Kidney tubule cell (primary cell): Measurements from ENCODE around the gene DCTN4.
A peak's percentile ranks its signal among the peaks of the same experiment; 100 is the strongest.
"Not testable (repeated sequence)": the region's sequence is repeated elsewhere in the genome, so short reads cannot be mapped to it uniquely, and the experiment has no call there.

Source experiments
- DNase-seq: peaks from one replicate; pipeline ENCODE4 v3.0.0-alpha.2; 2018; ENCODE audit warnings: low spot score

Gene DCTN4

GRCh38 chr5:150758531-150759333 is at the start of gene DCTN4:
DCTN4 (minus strand) TSS chr5:150759017; CDS start chr5:150758993, 24 bp downstream.
- DNase-seq = peak; percentile 99

DNA sequence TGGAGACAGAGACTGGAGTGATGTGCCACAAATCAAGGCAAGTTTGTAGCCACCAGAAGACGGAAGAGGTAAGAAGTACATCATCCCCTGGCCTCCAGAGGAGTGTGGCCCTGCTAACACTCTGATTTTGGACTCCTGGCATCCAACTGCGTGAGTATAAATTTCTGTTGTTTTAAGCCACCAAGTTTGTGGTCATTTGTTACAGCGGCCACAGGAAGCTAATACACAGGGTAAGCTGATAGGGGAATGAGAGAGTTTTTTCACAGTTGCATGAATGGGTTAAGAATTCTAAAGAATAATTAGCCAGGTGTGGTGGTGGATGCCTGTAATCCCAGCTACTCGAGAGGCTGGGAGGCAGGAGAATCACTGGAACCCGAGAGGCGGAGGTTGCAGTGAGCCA is 45.6 kb upstream of the DCTN4 start:
- no peak for DNase-seq

DNA sequence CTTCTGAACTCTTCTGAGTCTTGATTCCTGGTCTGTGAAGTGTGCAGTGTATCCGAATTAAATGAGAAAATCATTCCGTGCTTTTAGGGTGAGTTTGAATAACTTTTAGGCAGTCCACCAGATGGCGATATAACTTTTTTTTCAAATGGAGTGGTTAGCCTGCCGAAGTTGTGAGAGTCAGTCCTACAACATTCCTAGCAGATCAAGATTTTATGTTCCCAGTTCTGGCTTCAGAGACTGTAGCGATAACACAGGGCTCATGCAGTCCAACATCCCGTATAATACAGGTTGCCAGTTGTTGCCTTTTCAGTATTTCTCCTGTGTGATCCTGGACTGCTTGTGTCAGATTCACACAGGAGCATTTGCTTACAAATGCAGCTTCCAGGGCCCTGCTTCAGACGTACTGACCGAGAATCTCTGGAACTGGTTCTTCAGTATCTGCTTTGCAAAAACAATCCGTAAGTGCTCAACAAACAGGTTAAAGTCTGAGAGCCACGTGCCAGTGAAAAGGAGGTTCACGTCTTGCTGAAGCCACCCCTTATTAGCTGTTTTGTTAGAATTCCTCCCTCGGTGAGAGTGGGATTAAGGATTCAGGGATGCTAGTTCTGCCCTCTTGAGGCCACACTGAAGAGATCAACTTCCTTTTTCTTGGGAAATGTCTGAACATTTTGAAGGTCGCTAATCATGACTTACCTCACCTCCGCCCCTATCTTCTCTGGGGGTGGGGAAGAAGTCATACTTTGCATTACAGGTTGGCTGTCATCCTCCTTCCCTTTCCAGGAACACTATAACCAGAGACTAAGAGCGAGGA is 42.5 kb upstream of the DCTN4 start:
- peak; percentile 70 for DNase-seq

- DNase-seq = no peak
Measured at GRCh38 chr5:150797384-150797783, 38.6 kb upstream of the DCTN4 start.

GRCh38 chr5:150794927-150795326 is 36.1 kb upstream of the DCTN4 start:
- DNase-seq = no peak

DNA sequence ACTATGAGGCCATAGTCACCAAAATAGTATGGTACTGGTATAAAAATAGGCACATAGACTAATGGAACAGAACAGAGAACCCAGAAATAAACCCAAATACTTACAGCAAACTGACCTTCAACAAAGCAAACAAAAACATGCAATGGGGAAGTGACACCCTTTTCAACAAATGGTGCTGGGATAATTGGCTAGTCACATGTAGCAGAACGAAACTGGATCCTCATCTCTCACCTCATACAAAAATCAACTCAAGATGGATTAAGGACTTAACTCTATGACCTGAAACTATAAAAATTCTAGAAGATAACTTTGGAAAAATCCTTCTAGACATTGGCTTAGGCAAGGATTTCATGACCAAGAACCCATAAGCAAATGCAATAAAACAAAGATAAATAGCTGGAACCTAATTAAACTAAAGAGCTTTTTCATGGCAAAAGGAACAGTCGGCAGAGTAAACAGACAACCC is 34.6 kb upstream of the DCTN4 start:
- not testable (repeated sequence) for DNase-seq

DNA sequence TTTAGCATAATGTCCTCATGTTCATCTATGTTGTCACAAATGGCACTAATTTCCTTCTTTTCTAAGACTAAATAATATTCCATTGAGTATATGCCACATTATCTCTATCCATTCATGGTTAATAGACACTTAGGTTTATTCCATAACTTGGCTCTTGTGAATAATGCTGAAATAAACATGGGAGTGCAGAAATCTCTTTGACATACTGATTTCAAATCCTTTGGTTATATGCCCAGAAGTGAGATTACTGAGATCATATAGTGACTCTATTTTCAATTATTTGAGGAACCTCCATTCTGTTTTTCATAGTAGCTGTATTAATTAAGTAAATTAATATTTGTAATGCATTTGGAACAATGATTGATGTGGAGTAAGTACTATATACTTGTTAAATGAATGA is 32.7 kb upstream of the DCTN4 start:
- DNase-seq = no peak

DNA sequence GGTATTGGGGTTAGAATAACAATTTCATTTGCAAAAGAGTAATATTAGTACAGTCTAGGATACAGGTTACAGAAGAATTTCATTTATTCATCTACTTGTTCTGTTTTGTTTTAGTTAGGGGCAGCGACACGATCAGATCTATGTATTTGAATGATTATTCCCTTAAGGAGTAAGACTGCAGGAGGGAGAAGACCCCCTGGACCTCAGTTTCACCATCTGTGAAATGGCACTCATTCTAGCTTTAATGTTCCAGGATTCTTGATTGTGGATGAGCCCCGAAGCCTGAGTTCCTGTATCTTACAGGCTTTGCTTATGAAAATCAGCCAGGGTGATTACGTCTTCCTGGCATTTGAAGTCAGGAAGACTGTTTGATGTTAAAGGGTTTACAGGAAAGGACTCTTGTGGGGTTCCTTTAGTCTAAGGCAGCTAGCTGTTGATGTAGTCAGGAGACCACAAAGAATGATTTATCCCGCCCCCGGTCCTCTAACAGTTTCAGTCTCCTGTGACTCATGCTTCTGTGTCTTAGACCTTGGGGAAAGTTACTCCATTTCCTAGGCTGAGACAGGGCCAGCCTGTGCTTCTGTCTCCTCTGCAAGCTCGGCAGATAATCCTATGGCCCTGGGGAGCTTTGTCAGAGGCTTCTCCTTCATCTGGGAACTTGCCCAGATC is 31.3 kb upstream of the DCTN4 start:
- peak; percentile 95 for DNase-seq

GRCh38 chr5:150789450-150789849 is 30.6 kb upstream of the DCTN4 start:
- no peak for DNase-seq

GRCh38 chr5:150788977-150789376 is 30.2 kb upstream of the DCTN4 start:
- DNase-seq = no peak

- peak; percentile 18 for DNase-seq
Measured at GRCh38 chr5:150787656-150788055, 28.8 kb upstream of the DCTN4 start.

DNA sequence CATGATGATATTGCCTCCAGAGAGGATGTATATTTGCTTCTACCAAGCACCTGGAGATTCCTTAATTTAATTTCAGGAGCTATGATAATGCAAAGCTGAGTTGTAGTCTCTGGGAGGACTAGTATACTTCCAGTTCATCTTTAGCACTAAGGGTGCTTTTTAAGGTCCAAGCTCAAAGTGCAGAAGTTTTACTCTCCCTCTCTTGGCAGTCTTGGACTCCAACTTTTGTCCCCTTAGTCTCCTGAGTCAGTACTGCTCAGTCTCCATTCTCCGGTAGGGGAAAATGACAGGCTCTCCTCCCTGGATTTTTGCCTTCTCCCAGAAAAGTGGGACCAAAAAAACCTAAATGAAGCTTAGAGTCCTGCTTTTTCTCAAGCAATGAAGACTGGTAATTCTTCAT is 28.1 kb upstream of the DCTN4 start:
- no peak for DNase-seq

DNA sequence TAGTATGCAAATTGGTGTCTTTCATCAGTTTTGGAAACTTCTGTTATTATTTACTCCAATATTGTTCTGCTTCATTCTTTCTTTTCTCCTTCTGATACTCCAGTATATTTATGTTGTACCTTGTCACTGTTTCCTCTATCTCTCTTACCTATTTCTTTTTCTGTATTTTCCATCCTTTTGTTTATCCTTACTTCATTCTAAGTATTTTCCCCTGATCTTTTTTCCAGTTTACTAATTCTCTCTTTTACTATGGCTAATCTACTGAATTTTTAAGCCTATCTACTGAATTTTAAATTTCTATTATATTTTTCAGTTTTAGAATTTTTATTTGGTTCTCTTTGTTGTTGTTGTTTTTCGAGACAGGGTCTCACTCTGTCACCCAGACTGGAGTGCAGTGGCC is 27.1 kb upstream of the DCTN4 start:
- no peak for DNase-seq

DNA sequence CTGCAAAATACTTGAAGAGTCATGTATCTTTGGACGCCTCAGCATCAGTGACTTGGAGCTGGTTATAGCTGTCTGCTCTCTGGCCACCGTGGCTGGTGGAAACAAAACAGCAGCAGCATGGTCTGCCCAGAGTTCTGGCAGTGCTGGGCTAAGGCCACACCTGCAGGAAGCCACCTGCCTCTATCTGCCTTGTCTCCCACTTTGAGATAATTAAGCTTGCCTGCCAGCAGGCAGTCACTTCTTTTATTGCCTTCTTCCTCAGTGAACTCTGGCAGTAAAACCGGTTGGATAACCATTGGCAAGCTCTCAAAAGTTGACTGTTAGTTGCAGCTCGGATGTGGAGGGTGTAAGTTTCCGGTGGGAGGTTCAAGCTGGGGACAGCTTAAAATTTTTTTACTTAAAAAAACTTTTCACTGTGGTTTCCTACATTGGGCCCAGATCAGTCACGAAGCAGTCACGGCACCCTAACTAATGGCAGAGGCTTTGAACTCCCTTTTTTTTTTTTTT is 24.7 kb upstream of the DCTN4 start:
- DNase-seq = peak; percentile 71

DNA sequence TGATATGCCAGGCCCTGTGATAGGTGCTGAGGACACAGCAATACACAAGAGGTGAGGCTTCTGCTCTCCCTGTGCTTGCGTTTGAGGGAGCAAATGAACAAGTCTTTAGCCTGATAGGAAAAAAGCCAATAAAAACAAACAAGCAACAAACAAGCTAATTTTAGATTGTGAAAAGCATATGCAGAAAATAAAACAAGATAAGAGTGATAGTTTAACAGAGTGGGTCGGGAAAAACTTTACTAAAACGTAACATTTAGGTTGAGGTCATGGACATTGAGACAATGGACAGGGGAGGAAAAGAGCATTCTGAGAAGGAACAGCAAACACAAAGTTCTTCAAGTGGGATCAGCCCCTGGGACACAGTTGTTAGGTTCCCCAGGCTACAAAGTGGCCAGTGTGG is 24.0 kb upstream of the DCTN4 start:
- DNase-seq = no peak

DNA sequence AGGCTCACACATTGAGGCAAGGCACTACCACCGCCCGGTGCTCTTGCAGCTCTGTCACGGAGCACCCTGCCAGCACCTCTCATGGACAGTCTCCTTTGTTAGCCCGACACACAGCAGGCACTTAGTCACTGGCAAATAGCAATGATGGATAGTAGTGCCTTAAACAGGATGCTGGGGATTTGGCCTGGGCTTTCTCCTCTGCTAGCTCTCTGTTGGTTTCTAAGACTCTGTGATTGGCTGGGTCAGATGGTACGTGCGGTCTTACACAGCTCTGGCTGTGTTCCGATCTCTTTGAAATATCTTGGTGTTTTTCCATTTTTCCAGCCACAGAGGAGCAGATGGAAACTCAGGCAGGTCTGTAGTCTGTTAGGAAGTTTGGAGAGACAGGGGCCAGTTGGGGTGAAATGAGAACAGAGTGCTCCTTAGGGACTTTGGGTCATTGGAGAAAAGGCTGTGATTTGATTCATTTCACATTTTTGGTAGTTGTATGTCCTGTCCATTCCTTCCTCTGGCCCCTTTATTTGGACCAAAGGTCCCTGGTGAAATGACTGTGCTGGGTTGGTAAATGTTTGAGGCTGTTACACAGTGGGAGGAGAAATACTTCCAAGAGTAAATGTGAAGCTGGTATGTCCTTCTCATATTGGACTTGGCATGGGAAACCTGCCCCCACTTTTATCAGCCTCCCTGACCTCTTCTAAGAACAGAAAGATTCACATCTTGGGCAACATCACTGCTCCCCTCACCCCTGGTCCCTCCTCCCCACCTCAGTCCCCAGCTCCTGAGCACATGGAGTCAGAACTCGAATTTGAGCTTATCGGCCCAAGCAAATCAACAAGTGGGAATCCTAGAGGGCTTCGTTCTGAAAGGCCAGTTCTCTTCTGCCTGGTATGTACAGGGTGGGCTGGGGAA is 23.1 kb upstream of the DCTN4 start:
- DNase-seq = peak; percentile 39

DNA sequence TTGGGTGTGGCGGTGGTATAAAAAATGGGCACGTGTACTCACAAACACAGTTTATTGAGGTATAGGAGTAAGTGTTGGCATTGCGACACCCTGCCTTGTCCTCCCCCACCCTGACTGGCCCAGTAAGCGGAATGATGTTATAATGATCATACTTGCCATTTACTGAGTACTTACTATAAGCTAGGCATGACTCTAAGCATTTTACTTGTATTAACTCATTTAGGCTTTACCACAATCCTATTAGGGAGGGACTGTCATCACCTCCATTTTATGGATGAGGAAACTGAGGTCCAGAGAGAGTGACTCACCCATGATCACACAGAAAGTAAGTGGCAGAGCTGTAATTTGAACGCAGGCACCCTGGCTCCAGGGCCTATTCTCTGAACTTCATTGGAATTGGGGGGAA is 22.0 kb upstream of the DCTN4 start:
- peak; percentile 81 for DNase-seq

GRCh38 chr5:150780187-150780692 is 21.4 kb upstream of the DCTN4 start:
- DNase-seq = peak; percentile 90

DNA sequence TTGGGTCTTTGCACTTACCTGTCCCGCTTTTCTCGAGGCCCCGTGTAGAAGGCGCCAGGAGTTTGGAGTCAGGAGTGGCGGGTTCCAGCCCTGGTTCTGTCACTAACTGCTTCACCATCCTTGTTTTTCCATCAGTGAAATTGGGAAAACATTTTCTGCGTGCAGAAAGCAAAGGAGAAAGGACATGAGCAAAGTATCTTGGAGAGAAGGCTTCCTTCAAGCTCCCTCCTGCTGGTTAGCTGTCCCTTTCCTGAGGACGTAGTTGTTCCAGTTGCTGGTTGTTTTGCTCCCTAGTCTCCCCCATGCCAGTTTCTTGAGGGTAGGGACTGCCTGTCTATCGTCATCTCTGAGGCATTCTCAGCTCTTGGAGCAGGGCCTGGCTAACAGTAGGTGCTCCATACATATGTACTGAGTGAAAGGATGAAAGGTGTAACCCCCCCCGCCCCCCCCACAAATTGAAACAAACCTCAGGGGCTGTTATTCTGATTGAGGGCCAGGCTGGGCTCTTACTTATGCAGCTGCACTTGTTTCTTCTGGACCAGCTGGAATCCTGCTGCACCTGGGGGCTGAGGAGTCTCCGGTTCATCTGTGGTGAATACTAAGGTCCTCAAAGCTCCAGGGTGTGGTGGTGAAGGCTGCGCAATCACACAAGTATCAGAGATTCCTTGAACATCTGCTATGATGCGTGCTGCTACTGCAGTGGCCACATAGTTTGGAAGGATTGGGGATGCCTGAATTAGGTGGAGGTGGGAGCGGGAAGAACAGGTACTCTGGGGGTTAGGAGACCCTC is 20.8 kb upstream of the DCTN4 start:
- no peak for DNase-seq
